PC-3 (cell line): Measurements from ENCODE around the gene NANS. TPM values are rescaled to one million over a fixed set of nuclear protein-coding genes. Genes with fewer than 3 reads are reported as not detected.

Source experiments
- ATAC-seq: fragments of 200-7000 bp; cut with Tn5 transposase; 2 replicates; pipeline ENCODE4 v1.9.1; 2020; ENCODE audit warnings: mild to moderate bottlenecking, moderate library complexity
- BruUV-seq: library from RNA; stranded (reverse); fragments of 400-500 nt; replicated peaks from 2 replicates; lab custom pipeline; 2021; lab: Mats Ljungman, UMichigan
- CTCF ChIA-PET: fragments of 300-600 bp; sonication (Branson Sonifier 250); formaldehyde crosslinking; loops from one replicate; lab custom pipeline; 2022; ENCODE audit warnings: antibody characterized with exemption; lab: Charles Lee
- POLR2A ChIA-PET: fragments of 300-600 bp; sonication (Branson Sonifier 250); formaldehyde crosslinking; loops from one replicate; lab custom pipeline; 2022; ENCODE audit warnings: antibody characterized with exemption; ENCODE audit not compliant: unreplicated experiment; lab: Charles Lee
- DNase-seq: peaks from one replicate; pipeline ENCODE4 v3.0.0-alpha.2; 2015
- H2AFZ ChIP-seq: fragments of 300-600 bp; sonication (generic); 2 replicates; pipeline ENCODE4 v1.6.0; 2016; ENCODE audit warnings: antibody characterized with exemption, low read length
- H3F3A ChIP-seq: fragments of 300-600 bp; sonication (generic); one replicate; pipeline ENCODE4 v1.6.0; 2017; ENCODE audit warnings: antibody characterized with exemption, low read length, control low read depth, mild to moderate bottlenecking; ENCODE audit not compliant: unreplicated experiment
- H3K27ac ChIP-seq: fragments of 300-600 bp; sonication (generic); 2 replicates; pipeline ENCODE4 v1.5.1; 2016; ENCODE audit warnings: mild to moderate bottlenecking, low read length
- H3K27me3 ChIP-seq: fragments of 300-600 bp; sonication (generic); 2 replicates; pipeline ENCODE4 v1.6.1; 2016; ENCODE audit warnings: low read length, mixed read lengths
- H3K36me3 ChIP-seq: fragments of 300-600 bp; sonication (generic); 2 replicates; pipeline ENCODE4 v1.6.1; 2016; ENCODE audit warnings: low read depth, mixed run types, low read length, mixed read lengths
- H3K4me1 ChIP-seq: fragments of 300-600 bp; sonication (generic); 2 replicates; pipeline ENCODE4 v1.5.1; 2016; ENCODE audit warnings: low read length; ENCODE audit not compliant: insufficient read depth
- H3K4me2 ChIP-seq: fragments of 300-600 bp; sonication (generic); 2 replicates; pipeline ENCODE4 v1.6.0; 2016; ENCODE audit warnings: low read length
- H3K4me3 ChIP-seq: fragments of 300-600 bp; sonication (generic); 2 replicates; pipeline ENCODE4 v1.5.1; 2016; ENCODE audit warnings: mild to moderate bottlenecking, low read length, mixed read lengths
- H3K79me2 ChIP-seq: fragments of 300-600 bp; sonication (generic); 2 replicates; pipeline ENCODE4 v1.6.1; 2017; ENCODE audit warnings: low read length, mixed read lengths
- H3K9ac ChIP-seq: fragments of 300-600 bp; sonication (generic); 2 replicates; pipeline ENCODE4 v1.6.0; 2016; ENCODE audit warnings: mild to moderate bottlenecking, low read length
- H3K9me2 ChIP-seq: fragments of 300-600 bp; sonication (generic); replicated peaks from 2 replicates; pipeline ENCODE4 v1.6.1; 2016; ENCODE audit warnings: mixed run types, low read length, mixed read lengths
- H3K9me3 ChIP-seq: fragments of 300-600 bp; sonication (generic); 2 replicates; pipeline ENCODE4 v1.6.1; 2016; ENCODE audit warnings: low read length, mixed read lengths
- H4K20me1 ChIP-seq: fragments of 300-600 bp; sonication (generic); 2 replicates; pipeline ENCODE4 v1.6.1; 2016; ENCODE audit warnings: low read length, mixed read lengths
- EZH2 ChIP-seq: fragments of 300-600 bp; sonication (generic); IDR thresholded peaks from one replicate; pipeline ENCODE4 v1.6.1; 2017; ENCODE audit warnings: antibody characterized with exemption, mild to moderate bottlenecking, low read length; ENCODE audit not compliant: unreplicated experiment
- intact Hi-C: fragments of 100-400 bp; cut with micrococcal nuclease; formaldehyde crosslinking; loops from 2 replicates; pipeline ENCODE4 v1.9.0; 2023
- total RNA-seq: library from RNA; depleted of rRNA; stranded (reverse); fragments of >200 nt; gene quantifications from 2 replicates; pipeline ENCODE4 v1.2.3, GENCODE V29; 2014; rRNA removed

The NANS gene
- total RNA-seq, 1 experiment from 2014 or later: 93.0 TPM

DNA sequence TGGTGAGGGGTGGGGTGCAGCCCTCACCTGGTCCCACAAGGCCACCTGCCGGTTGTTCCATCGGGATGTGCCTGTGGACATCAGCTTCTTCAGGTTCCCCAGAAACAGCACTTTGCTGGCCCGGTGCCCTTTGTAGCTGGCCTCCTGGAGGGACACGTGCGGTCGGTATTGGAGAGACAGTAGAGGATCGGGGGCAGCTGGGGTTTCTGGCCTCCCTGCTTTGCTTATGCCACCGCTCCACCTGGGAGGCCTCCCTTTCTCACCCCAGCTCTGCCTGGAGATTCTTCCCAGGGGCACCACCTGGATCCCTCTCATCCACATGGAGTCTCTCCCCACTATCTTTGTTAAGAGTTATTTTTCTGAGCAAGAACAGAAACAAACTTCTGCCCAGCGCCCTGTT, 75.6 kb downstream of the NANS start:
- Histone ChIP-seq H2AFZ (no peak overlapping the region), H3K4me2 (no peak overlapping the region), H3K9me3 (no peaks in the 10 kb centered on the region), H3K4me3 (no peak overlapping the region), H3K4me1 (no peaks in the 10 kb centered on the region), H3K27me3 (no peaks in the 10 kb centered on the region), H4K20me1 (no peaks in the 10 kb centered on the region), H3F3A (no peaks in the 10 kb centered on the region), H3K9ac (no peak overlapping the region), H3K9me2 (no peaks in the 10 kb centered on the region), H3K79me2 (no peaks in the 10 kb centered on the region), H3K27ac (no peak overlapping the region), H3K36me3 (no peaks in the 10 kb centered on the region)
- ATAC-seq: no peak
- no peak for TF ChIP-seq EZH2
- ChIA-PET POLR2A (no interaction called here), CTCF (no interaction called here)
- DNase-seq: no peak
- BruUV-seq: no TSS peak
- intact Hi-C loops: no loop called here

Other genes starting within 250 kb of the NANS start
- gene FOXE1, start 203.5 kb upstream of the NANS start, total RNA-seq: not detected in 2 replicates
- 7.5 and 14.3 TPM in 2 replicates for gene TRMO, start 134.2 kb upstream of the NANS start, total RNA-seq
- not detected in 2 replicates for gene HEMGN, start 118.6 kb upstream of the NANS start, total RNA-seq
- gene ANP32B, start 73.4 kb upstream of the NANS start, total RNA-seq: 14.8 and 32.6 TPM in 2 replicates
- 11.2 and 17.3 TPM in 2 replicates for gene TRIM14, start 62.5 kb downstream of the NANS start, total RNA-seq
- 2.2 and 2.8 TPM in 2 replicates for gene CORO2A, start 135.9 kb downstream of the NANS start, total RNA-seq
- gene TBC1D2, start 198.9 kb downstream of the NANS start, total RNA-seq: 7.4 and 8.2 TPM in 2 replicates